Middle frontal gyrus (tissue), 1 donor: Measurements from ENCODE around the gene PARD3B.

Experiments used
- DNase-seq: peaks from one replicate; pipeline ENCODE4 v3.0.0-alpha.2; 2015; ENCODE audit warnings: low spot score; ENCODE audit errors: extremely low spot score

Gene PARD3B

DNA sequence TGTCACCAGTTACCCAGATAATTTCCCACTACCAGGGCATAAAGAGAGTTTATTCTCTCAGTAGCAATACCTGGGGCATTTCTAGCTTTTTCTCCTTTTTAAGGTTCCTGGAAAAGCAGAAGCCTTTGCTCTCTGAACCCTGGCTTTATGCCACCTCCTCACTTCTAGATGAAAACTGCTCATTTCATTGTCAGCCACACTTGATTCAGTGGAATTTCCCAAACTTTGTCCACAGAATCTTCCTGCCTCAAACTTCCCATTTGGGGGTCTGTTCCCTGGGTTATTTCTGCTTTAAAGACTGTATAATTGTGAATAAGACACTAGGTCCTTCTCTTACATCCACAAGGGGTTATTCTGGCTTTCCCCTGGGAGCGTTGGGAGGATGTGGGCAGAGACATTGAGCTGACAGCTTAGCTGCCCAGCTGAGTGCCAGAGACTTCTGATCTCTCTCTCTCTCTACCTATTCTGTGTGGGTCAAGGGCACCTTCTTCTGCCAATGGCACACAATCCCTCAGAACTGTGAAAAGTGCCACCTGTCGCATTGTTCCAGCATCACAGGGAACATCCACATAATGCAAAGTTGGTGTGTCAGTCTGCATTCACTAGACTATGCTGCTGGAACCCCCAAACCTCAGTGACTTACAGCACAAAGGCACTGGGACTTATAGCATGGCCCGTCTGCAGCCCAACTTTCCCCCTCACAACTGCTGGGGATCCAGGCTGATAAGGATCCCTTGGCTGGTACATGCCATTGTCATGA lies 1117.1 kb downstream of the PARD3B start:
- DNase-seq: no peak

DNA sequence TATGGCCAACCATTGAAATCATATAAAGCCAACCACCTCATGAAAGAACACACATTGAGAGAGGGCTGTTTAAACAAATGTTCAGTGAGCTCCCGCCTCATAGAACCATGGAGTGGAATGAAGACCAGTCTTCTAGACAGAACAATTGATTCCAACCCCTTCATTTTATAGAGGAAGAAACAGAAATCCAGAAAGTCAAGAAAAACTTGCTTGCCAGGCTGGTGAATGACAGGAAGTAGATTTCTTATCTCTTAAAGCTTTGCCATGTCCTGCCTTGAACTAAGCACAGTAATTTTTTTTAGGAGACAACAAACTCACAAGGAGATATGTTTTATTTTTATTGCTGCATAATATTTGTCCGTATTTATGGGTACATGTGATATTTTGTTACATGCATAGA lies 1120.5 kb downstream of the PARD3B start:
- no peak for DNase-seq
